CD4-positive, alpha-beta T cell treated with Interleukin-15 for 1 hour (primary cell): ENCODE measurements around the gene ATRNL1.

Experiments used
- DNase-seq: peaks from one replicate; pipeline ENCODE4 v3.0.0-alpha.2; 2020

ATRNL1 gene

DNA sequence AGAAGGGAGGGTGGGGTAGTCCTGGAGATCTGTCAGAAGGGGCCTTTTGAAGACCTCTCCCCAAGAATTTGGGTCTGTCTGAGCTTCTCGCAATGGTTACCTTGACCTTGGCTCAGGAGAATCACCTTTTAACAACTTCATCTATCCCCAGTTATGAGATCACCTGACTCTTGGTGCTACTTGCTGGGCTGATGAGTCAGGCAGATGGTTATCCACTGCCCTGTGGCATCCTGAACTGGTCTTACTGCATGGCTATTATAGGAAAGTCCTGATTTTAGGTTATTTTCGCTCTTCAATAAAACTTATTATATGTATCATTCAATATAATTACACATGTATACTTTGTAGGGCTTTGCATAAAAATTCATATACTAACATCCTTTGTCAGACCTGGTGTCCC is 905.1 kb downstream of the ATRNL1 start:
- DNase-seq, result no peak
